ENCODE results near the gene GDI1.

Gene GDI1

GRCh38 chrX:154409222-154409871 lies 27.6 kb upstream of the GDI1 start, which contains the start of gene DNASE1L1:
DNASE1L1 (minus strand) TSS chrX:154409254; CDS start chrX:154405568, 3,686 bp downstream.
- DNase-seq (ENCODE audit: low read depth), result no peak

GRCh38 chrX:154411981-154412340 lies 25.0 kb upstream of the GDI1 start:
- no peak for DNase-seq (ENCODE audit: low read depth)

- DNase-seq (ENCODE audit: low read depth), result no peak
Observed at GRCh38 chrX:154412468-154412867, 24.5 kb upstream of the GDI1 start.

GRCh38 chrX:154413142-154413541 lies 23.8 kb upstream of the GDI1 start:
- DNase-seq (ENCODE audit: low read depth), result no peak

- no peak for DNase-seq (ENCODE audit: low read depth)
Observed at GRCh38 chrX:154417157-154417556, 19.8 kb upstream of the GDI1 start.

- DNase-seq (ENCODE audit: low read depth), result no peak
Observed at GRCh38 chrX:154419189-154419588, 17.8 kb upstream of the GDI1 start.

- DNase-seq (ENCODE audit: low read depth), result no peak
Observed at GRCh38 chrX:154419688-154420401, 17.1 kb upstream of the GDI1 start.

GRCh38 chrX:154420402-154420756 lies 16.6 kb upstream of the GDI1 start:
- no peak for DNase-seq (ENCODE audit: low read depth)

GRCh38 chrX:154426916-154427770 lies 9.8 kb upstream of the GDI1 start:
- no peak for DNase-seq (ENCODE audit: low read depth)

- peak; percentile 80 for DNase-seq (ENCODE audit: low read depth)
Observed at GRCh38 chrX:154428176-154429171, 8.5 kb upstream of the GDI1 start, which contains the start of gene ATP6AP1. ATP6AP1 (plus strand) TSS chrX:154428677; CDS start chrX:154428693, 16 bp downstream.

- no peak for DNase-seq (ENCODE audit: low read depth)
Observed at GRCh38 chrX:154429711-154430110, 7.2 kb upstream of the GDI1 start.

- DNase-seq (ENCODE audit: low read depth), result no peak
Observed at GRCh38 chrX:154430479-154430878, 6.5 kb upstream of the GDI1 start.

GRCh38 chrX:154430916-154431315 lies 6.0 kb upstream of the GDI1 start:
- no peak for DNase-seq (ENCODE audit: low read depth)

GRCh38 chrX:154431341-154431740 lies 5.6 kb upstream of the GDI1 start:
- DNase-seq (ENCODE audit: low read depth), result no peak

- no peak for DNase-seq (ENCODE audit: low read depth)
Observed at GRCh38 chrX:154432210-154432609, 4.7 kb upstream of the GDI1 start.

- no peak for DNase-seq (ENCODE audit: low read depth)
Observed at GRCh38 chrX:154433605-154434004, 3.3 kb upstream of the GDI1 start.

- DNase-seq (ENCODE audit: low read depth), result no peak
Observed at GRCh38 chrX:154434394-154435168, 2.4 kb upstream of the GDI1 start.

- no peak for DNase-seq (ENCODE audit: low read depth)
Observed at GRCh38 chrX:154435171-154435733, 1.7 kb upstream of the GDI1 start.

- peak; percentile 19 for DNase-seq (ENCODE audit: low read depth)
Observed at GRCh38 chrX:154436374-154436982, 476 bp upstream of the GDI1 start.

All from activated gamma-delta T cell treated with anti-CD3 and anti-CD28 coated beads, Interleukin-2, amount 50 U/mL, for 16 hours (primary cell).